GM19395 (cell line): ENCODE data around the gene GSE1.

Experiments used
- ATAC-seq: cut with Tn5 transposase; IDR thresholded peaks from one replicate; pipeline ENCODE4 v1.9.1; 2021; ENCODE audit warnings: mild to moderate bottlenecking, moderate library complexity; ENCODE audit not compliant: unreplicated experiment

Gene GSE1

DNA sequence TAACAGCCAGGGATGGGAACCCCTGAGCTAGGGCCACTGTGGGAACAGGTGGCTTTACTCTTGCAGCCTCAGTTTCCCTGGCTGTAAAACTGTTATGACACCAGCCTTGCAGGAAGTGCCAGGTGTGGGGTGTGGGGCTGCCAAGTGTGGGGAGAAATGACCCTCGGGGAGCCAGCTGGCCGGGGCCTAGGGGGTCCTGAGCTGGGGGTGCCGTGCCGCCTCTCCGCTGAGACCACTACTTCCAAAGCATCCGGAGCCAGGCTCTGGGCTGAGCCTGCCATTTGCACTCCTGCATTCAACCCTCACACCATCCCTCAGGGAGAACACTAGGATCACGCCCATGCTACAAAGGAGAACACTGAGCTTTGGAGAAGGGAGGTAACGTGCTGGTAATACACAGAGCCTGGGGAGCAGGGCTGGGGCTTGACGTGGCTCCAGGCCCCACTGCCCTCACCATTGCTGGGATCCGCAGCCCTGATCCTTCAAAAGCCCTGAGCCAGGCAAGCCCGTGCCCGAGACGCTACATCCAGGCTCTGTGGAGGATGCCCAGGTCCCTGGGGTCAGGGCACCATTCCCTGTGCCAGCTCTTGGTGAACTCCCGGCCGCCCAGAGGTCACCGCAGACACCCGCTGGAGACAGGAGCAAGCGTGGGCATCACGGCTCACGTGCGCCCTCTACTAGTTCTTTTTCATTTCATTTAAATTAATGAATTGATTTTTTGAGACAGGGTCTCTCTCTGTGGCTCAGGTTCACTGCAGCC is 104.5 kb downstream of the GSE1 start:
- no peak for ATAC-seq

DNA sequence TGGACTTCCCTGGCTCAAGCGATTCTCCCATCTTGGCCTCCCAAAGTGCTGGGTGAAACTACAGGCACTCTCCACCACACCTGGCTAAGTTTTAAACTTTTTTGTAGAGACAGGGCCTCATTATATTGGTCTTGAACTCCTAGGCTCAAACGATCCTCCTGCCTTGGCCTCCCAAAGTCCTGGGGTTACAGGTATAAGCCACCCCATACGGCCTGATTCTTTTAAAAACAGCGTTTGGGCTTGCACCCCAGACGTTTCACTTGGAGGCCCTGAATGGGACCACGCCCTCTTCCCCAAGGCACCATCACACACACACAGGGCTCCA is 105.0 kb downstream of the GSE1 start:
- no peak for ATAC-seq

DNA sequence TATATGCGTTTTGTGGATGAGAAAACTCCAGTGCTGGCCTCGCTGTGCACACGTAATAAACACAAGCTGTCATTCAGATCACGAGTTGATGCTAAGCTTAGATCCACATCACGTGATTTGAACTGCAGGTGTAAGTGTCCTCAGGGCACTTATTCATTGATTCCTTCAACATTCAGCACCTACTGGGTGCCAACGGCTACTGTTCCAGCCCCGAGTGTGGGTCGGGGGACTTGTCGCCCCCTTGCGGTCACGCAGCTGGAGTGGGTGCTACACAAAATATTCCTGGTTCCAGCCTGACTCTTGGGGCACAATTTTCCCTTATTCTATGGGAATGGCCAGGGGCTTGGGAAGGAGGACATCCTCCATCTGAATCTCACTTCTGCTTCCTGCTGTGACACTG is 105.6 kb downstream of the GSE1 start:
- no peak for ATAC-seq

DNA sequence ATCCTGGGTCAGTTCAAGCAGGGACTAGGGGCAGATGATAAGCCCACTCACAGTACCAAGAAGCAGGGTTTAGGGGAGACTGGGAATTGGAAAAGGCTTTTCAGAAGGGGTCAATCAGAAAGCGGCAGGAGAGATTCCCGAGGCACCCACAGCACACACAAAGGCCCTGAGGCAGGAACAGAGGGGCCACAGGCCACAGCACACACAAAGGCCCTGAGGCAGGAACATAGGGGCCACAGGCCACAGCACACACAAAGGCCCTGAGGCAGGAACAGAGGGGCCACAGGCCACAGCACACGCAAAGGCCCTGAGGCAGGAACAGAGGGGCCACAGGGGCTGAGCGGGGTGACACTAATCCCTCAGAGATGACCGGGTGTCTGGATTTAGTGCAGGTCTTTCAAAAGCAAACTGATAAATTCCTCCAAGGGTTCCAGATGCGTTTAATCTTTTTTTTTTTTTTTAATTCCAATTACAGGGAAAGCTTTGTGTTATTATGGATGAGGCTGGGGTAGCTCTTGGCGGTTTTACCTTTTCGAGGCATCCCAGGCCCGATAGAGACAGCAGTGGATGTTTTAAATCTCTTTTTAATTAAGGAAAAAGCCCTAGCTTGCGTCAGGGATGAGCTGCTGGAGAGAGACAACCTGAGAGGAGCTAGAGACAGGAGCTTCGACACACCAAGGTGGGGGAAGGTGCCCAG is 106.6 kb downstream of the GSE1 start:
- ATAC-seq: no peak

DNA sequence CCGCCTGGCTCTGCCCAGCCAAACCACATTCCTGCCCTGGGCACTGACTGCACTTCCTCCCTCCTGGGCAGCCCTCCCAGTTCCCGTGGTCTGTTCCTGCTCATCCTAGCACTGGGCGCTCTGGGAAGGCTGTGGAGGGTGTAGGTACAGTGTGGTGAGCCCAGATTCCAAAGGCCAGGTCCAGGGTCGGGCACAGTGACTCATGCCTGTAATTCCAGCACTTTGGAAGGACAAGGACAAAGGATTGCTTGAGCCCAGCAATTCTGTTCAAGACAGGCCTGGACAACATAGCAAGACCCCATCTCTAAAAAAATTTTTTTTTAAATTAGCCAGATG is 107.1 kb downstream of the GSE1 start:
- no peak for ATAC-seq

DNA sequence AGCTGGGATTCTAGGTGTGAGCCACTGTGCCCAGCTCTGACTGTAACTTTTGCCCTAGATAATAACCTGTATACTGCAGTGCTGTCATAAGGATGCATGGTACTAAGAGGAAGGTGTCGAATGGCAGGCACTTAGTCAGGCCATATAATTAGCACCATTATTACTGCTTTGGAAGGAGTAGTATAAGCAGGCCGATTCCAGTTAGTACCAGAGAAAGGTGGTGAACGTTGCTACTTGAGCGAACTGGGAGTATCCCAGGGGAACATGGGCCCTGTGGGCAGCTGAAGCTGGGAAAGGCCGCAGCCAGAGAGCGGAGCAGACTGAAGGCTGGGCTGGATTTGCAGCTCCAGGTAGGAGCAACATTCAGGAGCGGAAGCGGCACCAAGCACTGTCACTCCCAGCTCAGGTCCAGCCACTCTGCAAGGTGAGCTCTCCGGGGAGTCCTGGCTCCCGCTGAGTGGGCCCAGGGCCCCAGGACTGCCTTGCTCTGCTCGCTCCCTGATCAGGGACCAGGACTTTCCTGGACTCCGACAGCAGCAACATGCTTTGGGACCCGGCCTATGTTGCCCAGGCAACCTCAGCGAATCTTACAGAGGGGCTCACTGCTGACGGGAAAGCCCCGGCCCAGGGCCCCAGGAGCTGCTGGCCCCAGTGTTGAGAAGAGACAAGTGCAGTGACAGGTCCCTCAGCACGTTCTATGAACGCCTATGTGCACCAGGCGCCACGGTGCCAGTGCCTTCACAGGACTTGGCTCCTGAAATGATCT is 109.2 kb downstream of the GSE1 start:
- ATAC-seq: no peak

DNA sequence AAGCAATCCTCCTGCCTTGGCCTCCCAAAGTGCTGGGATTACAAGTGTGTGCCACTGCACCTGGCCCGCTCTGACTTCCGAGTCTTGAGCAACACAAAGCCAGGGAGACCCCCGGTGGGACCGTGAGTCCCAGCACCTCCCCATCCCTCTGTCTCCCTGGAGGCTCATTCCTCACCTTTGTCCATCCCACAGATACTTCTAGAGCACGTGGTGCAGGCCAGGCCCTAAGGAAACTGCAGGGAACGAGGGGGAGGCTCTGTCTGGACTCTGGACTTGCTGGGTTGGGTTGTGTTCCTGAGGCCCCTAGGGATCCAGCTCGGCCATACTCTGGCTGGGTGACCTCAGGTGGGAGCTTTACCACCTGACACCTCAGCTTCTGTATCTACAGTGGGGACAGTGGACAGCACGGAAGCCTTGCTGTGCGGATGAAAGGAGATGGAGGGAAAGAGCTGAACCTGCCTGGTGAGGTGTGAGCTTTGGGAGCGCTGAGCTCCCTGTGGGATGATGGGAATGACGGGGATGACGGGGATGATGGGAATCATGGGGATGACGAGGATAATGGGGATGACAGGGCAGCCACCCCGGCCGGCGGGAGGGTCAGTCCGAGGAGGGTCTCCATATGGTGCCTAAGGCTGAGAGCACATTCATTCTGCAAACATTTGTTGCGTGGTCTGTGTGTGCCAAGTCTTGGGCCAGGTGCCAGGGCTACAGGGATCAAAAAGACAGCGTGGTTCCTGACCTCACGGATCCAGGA is 111.2 kb downstream of the GSE1 start:
- no peak for ATAC-seq

DNA sequence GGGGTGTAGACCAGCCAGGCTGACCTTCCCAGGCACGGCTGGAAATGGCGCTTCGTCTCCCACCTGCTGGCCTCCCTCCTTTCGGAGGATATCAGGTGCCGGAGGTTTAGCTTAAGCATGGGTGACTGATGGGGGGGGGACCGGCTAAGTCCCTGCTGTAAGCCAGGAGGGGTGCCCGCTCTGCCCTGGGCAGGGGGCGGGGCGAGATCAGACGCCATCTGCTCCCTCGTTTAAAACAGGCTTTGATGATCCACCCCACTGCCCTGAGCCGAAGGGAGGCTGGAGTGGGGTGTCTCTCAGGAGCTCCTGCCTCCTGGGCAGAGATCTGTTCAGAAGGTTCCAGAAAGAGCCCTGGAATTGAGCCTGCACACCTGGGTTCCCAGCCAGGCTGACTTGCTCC is 111.8 kb downstream of the GSE1 start:
- no peak for ATAC-seq
